Ectodermal cell (in vitro differentiated cells): Measurements from ENCODE around the gene ELMO2.

Experiments
- H3K27ac ChIP-seq: 2 replicates; pipeline ENCODE4 v1.7.0; 2013; ENCODE audit warnings: mild to moderate bottlenecking, low read depth, low read length; ENCODE audit not compliant: insufficient read depth, poor library complexity, severe bottlenecking
- H3K27me3 ChIP-seq: 2 replicates; pipeline ENCODE4 v1.7.0; 2013; ENCODE audit warnings: mild to moderate bottlenecking, low read length; ENCODE audit not compliant: insufficient read depth, control insufficient read depth, poor library complexity, severe bottlenecking
- H3K36me3 ChIP-seq: one replicate; pipeline ENCODE4 v1.7.0; 2013; ENCODE audit warnings: low read length; ENCODE audit not compliant: control insufficient read depth, insufficient read depth
- H3K4me1 ChIP-seq: one replicate; pipeline ENCODE4 v1.7.0; 2013; ENCODE audit warnings: low read length; ENCODE audit not compliant: control insufficient read depth, insufficient read depth
- H3K4me3 ChIP-seq: 2 replicates; pipeline ENCODE4 v1.7.0; 2013; ENCODE audit warnings: low read depth, low read length, control low read depth; ENCODE audit not compliant: insufficient read depth
- H3K9me3 ChIP-seq: 2 replicates; pipeline ENCODE4 v1.7.0; 2013; ENCODE audit warnings: mild to moderate bottlenecking, low read length, moderate library complexity; ENCODE audit not compliant: control insufficient read depth
- WGBS, 2 experiments: methylation state at CpG; one replicate each; pipeline ENCODE4 v1.1.7; 2013; ENCODE audit warnings: missing lambda C conversion rate in 2 of 2; 5-methylcytosine and 5-hydroxymethylcytosine counted together

ELMO2 gene

GRCh38 chr20:46324960-46325703 lies 81.3 kb downstream of the ELMO2 start:
- WGBS, 2 experiments: 70 to 77% methylated on average over 6 of the region's 6 CpGs
- Histone ChIP-seq H3K27me3 (no peaks in the 10 kb centered on the region), H3K4me1 (peaks cover 12% of the 10 kb centered on the region), H3K9me3 (no peaks in the 10 kb centered on the region), H3K4me3 (no peak overlapping the region), H3K36me3 (no peaks in the 10 kb centered on the region), H3K27ac (no peak overlapping the region)

DNA sequence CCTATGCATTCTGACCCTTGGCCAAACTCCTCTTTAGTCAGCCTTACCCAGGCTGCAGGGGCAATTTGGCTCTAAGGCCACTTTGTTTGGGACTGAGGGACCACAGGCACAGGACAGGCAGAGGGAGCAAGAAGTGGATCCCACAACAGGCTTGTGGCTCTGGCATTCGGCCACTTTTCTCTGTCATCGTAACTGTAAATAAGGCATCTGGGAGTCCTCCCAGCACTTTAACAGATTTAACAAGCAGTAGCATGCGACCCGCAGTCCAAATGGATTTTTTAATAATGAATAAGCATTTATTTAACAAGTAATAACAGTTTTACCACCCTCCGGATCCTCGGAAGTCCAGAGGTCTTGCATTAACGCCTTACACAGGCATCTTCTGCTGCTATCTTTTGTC lies 82.0 kb downstream of the ELMO2 start:
- Histone ChIP-seq H3K4me1 (peaks cover 12% of the 10 kb centered on the region), H3K27me3 (no peaks in the 10 kb centered on the region), H3K36me3 (no peaks in the 10 kb centered on the region), H3K9me3 (no peaks in the 10 kb centered on the region), H3K27ac (no peak overlapping the region), H3K4me3 (no peak overlapping the region)
- WGBS, 2 experiments: 93 to 96% methylated on average over 5 to 7 of the region's 7 CpGs

DNA sequence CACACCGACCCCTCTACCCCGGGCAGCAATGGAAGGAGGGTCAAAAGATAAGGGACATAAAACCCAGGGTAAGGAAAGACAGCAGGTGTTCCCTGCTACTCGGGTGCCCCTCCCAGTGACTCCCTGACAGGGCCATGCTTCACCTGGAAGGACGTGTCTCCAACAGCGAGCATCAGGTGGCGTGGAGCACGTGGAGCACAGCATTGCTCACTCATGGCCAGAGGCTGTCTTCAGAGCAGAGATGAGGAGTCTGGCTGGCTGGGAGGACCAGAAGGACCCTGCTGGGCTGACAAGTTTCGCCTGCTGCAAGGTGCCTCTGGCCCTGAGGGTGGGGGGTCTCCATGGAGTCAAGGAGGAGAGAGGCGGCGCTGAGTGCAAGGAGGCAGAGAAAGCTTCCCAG lies 82.9 kb downstream of the ELMO2 start:
- H3K4me3 ChIP-seq: no peak overlapping the region
- no peak overlapping the region for H3K27ac ChIP-seq
- WGBS, 2 experiments: 77 to 81% methylated on average over 10 of the region's 10 CpGs
- H3K4me1 ChIP-seq: peaks cover 6% of the 10 kb centered on the region
- no peaks in the 10 kb centered on the region for H3K36me3 ChIP-seq
- no peaks in the 10 kb centered on the region for H3K27me3 ChIP-seq
- H3K9me3 ChIP-seq: no peaks in the 10 kb centered on the region

DNA sequence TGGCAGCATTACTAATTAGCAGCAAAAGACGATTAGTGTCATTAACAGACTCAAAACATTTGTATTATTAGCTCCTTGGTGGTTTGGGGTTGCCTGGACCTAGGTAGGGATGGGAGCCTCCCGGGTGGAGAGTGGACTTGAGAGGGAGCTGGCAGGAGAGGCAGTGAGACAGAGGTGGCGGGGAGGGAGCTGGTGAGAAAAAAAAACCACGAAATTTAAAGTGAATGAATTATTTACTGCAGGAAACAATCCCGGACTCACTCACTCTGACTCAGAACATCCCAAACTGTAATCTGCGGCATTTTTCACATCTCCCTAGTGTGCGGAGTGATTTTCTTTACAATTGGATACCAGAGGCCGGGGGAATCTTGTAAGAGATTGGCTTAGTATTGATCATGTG lies 83.8 kb downstream of the ELMO2 start:
- H3K27me3 ChIP-seq: no peaks in the 10 kb centered on the region

GRCh38 chr20:46317685-46318177 lies 88.7 kb downstream of the ELMO2 start:
- 79 to 82% methylated on average over 7 of the region's 7 CpGs for WGBS, 2 experiments
- Histone ChIP-seq H3K36me3 (no peaks in the 10 kb centered on the region), H3K27ac (no peak overlapping the region), H3K27me3 (peaks cover 30% of the 10 kb centered on the region), H3K4me3 (no peak overlapping the region), H3K4me1 (peaks cover under 1% of the 10 kb centered on the region), H3K9me3 (no peaks in the 10 kb centered on the region)

More for the DNA sequence above, 83.8 kb downstream of the ELMO2 start:
- Histone ChIP-seq H3K36me3 (no peaks in the 10 kb centered on the region), H3K4me1 (no peaks in the 10 kb centered on the region), H3K9me3 (no peaks in the 10 kb centered on the region), H3K27ac (no peak overlapping the region), H3K4me3 (no peak overlapping the region)
- 82 to 86% methylated on average over 8 of the region's 8 CpGs for WGBS, 2 experiments

GRCh38 chr20:46316984-46317684 lies 89.3 kb downstream of the ELMO2 start:
- Histone ChIP-seq H3K4me3 (no peak overlapping the region), H3K9me3 (no peaks in the 10 kb centered on the region), H3K4me1 (peaks cover 6% of the 10 kb centered on the region), H3K27ac (no peak overlapping the region), H3K27me3 (peaks cover 36% of the 10 kb centered on the region), H3K36me3 (no peaks in the 10 kb centered on the region)
- WGBS, 2 experiments: 77 to 79% methylated on average over 24 of the region's 24 CpGs
